Measurements from ENCODE around the gene RASA1. TPM values are rescaled to one million over a fixed set of nuclear protein-coding genes. Genes with fewer than 3 reads are reported as not detected.

Gene RASA1
- total and polyA plus RNA-seq, 5 donors from 2014 or later, result 6.8 to 37.8 (median 8.6) TPM

DNA sequence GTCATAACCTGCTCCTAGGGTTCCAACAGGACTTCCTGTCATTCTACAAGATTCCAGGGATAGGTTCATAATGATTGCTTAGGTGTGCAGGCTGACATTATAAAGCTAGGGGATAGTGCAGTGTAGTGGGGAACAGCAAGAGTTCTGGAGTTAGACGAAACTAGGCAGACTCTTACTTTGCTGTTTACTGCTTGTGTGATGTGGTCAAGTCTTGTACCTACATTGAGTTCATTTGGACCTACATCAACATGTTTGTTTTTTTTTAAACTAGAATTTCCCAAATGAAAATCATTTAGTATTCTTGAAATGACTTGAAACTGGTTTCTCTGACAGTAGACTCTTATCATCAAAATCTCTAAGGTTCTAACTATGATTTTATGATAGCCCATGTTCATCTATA, 166.3 kb downstream of the RASA1 start:
- Histone ChIP-seq H3K27ac (ENCODE audit: insufficient read depth, low read length, poor library complexity, severe bottlenecking) (no peak overlapping the region), H3K4me1 (ENCODE audit: control insufficient read depth, insufficient read depth, low read length, poor library complexity, severe bottlenecking) (no peaks in the 10 kb centered on the region), H3K9me3 (ENCODE audit: control insufficient read depth in 2 of 2, low read length in 2 of 2) (no peaks in the 10 kb centered on the region), H3K27me3 (ENCODE audit: control insufficient read depth, insufficient read depth, low read length) (peaks cover 11% of the 10 kb centered on the region), H3K36me3 (ENCODE audit: control insufficient read depth, insufficient read depth, low read length) (no peaks in the 10 kb centered on the region), H3K4me3 (ENCODE audit: low read depth, low read length) (no peak overlapping the region)
- peaks cover 0 to 2% (median 0%) of the 10 kb centered on the region in 7 donors for H3K9me3 Mint-ChIP-seq
- H3K4me3 Mint-ChIP-seq, result no peak overlapping the region
- H3K4me1 Mint-ChIP-seq, result no peaks in the 10 kb centered on the region
- no peak overlapping the region for H3K27ac Mint-ChIP-seq
- no peak for ATAC-seq (ENCODE audit: low read depth in 2 of 2)
- no peaks in the 10 kb centered on the region for H3K36me3 Mint-ChIP-seq
- peaks cover 13% of the 10 kb centered on the region for H3K27me3 Mint-ChIP-seq
- DNase-seq, result no peak

DNA sequence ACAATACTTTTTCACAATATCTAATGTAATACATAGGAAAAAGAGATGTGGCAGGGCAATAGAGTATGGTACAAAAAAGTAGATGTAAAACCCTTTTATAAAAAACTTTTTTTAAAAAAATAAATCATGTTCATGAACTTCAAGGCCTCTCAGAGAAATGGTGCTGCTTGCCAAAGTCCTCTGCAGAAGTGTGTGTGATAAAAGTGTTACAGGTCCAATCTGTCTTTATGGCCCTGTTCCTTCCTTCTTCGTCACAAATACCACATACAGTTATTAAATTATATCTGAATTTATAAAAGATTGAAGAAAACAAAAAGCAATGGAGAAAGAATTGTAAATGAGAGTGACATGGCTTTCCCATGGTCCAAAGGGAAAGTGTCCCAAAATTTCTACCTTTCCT, 166.8 kb downstream of the RASA1 start:
- no peaks in the 10 kb centered on the region for H3K4me1 Mint-ChIP-seq
- ATAC-seq (ENCODE audit: low read depth in 2 of 2), result no peak
- H3K9me3 Mint-ChIP-seq, result peaks cover 0 to 2% (median 0%) of the 10 kb centered on the region in 7 donors
- Histone ChIP-seq H3K27me3 (ENCODE audit: control insufficient read depth, insufficient read depth, low read length) (peaks cover 9% of the 10 kb centered on the region), H3K36me3 (ENCODE audit: control insufficient read depth, insufficient read depth, low read length) (no peaks in the 10 kb centered on the region), H3K4me1 (ENCODE audit: control insufficient read depth, insufficient read depth, low read length, poor library complexity, severe bottlenecking) (no peaks in the 10 kb centered on the region), H3K9me3 (ENCODE audit: control insufficient read depth in 2 of 2, low read length in 2 of 2) (no peaks in the 10 kb centered on the region), H3K27ac (ENCODE audit: insufficient read depth, low read length, poor library complexity, severe bottlenecking) (no peak overlapping the region), H3K4me3 (ENCODE audit: low read depth, low read length) (no peak overlapping the region)
- no peak overlapping the region for H3K4me3 Mint-ChIP-seq
- no peaks in the 10 kb centered on the region for H3K36me3 Mint-ChIP-seq
- no peak overlapping the region for H3K27ac Mint-ChIP-seq
- H3K27me3 Mint-ChIP-seq, result peaks cover 13% of the 10 kb centered on the region
- no peak for DNase-seq

DNA sequence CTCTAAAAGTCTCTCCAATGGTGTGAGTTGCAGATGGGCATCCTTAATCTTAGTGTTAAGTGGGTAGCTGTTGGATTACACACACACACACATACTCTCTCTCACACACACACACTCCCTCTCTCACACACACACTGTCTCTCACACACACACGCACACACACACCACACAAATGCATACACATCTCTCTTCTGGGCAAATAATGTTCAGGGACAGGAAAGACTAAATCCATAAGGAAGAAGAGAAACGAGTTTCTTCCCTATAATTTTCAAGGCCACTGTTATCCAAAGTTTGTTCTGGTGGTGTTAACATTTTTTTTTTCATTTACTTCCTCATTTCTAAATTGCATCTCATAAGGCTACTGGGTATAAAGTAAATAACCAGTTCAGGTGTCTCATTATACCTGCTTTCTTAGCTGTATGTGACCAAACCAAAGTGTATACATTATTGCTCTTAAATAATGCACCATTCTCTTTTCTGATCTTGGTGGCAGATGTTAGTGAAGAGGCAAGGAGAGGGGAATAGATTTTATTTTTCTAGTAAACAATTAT, 167.5 kb downstream of the RASA1 start:
- Histone ChIP-seq H3K36me3 (ENCODE audit: control insufficient read depth, insufficient read depth, low read length) (no peaks in the 10 kb centered on the region), H3K9me3 (ENCODE audit: control insufficient read depth in 2 of 2, low read length in 2 of 2) (no peaks in the 10 kb centered on the region), H3K27me3 (ENCODE audit: control insufficient read depth, insufficient read depth, low read length) (peaks cover 7% of the 10 kb centered on the region), H3K4me3 (ENCODE audit: low read depth, low read length) (no peak overlapping the region), H3K4me1 (ENCODE audit: control insufficient read depth, insufficient read depth, low read length, poor library complexity, severe bottlenecking) (no peaks in the 10 kb centered on the region), H3K27ac (ENCODE audit: insufficient read depth, low read length, poor library complexity, severe bottlenecking) (no peak overlapping the region)
- Mint-ChIP-seq H3K9me3 (peaks cover 0 to 2% (median 0%) of the 10 kb centered on the region in 7 donors), H3K4me3 (no peak overlapping the region), H3K4me1 (no peaks in the 10 kb centered on the region), H3K27me3 (peaks cover 13% of the 10 kb centered on the region), H3K36me3 (no peaks in the 10 kb centered on the region), H3K27ac (peak overlapping the region in 1 of 3 donors; percentile 17)
- no peak for DNase-seq
- no peak for ATAC-seq (ENCODE audit: low read depth in 2 of 2)

DNA sequence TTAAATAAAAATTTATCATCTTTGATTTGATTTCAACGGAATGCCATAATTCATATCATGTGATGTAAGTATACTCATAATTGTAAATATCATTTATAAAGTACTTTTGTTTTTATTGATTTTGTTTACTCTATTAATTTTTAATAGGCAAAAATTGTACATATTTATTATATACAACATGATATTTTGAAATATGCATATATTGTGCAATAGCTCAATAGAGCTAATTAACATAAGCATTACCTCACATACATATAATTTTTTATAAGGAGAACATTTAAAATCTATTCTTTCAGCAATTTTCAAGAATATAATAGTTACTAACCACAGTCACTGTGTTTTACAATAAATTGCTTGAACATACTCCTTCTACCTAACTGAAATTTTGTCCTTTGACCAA, 170.0 kb downstream of the RASA1 start:
- no peak overlapping the region for H3K27ac ChIP-seq (ENCODE audit: insufficient read depth, low read length, poor library complexity, severe bottlenecking)
- Mint-ChIP-seq H3K4me3 (no peak overlapping the region), H3K36me3 (no peaks in the 10 kb centered on the region), H3K4me1 (peaks cover 0 to 7% (median 0%) of the 10 kb centered on the region in 4 donors), H3K27ac (no peak overlapping the region), H3K9me3 (peaks cover 0 to 4% (median 0%) of the 10 kb centered on the region in 7 donors), H3K27me3 (peaks cover 8% of the 10 kb centered on the region)
- H3K4me3 ChIP-seq (ENCODE audit: low read depth, low read length), result no peak overlapping the region
- no peaks in the 10 kb centered on the region for H3K9me3 ChIP-seq (ENCODE audit: control insufficient read depth in 2 of 2, low read length in 2 of 2)
- DNase-seq (no peak), ATAC-seq (ENCODE audit: low read depth in 2 of 2) (no peak)
- H3K4me1 ChIP-seq (ENCODE audit: control insufficient read depth, insufficient read depth, low read length, poor library complexity, severe bottlenecking), result no peaks in the 10 kb centered on the region
- peaks cover 4% of the 10 kb centered on the region for H3K27me3 ChIP-seq (ENCODE audit: control insufficient read depth, insufficient read depth, low read length)
- no peaks in the 10 kb centered on the region for H3K36me3 ChIP-seq (ENCODE audit: control insufficient read depth, insufficient read depth, low read length)

GRCh38 chr5:87438231-87438630, 170.5 kb downstream of the RASA1 start:
- Histone ChIP-seq H3K27me3 (ENCODE audit: control insufficient read depth, insufficient read depth, low read length) (peaks cover 4% of the 10 kb centered on the region), H3K4me1 (ENCODE audit: control insufficient read depth, insufficient read depth, low read length, poor library complexity, severe bottlenecking) (no peaks in the 10 kb centered on the region), H3K4me3 (ENCODE audit: low read depth, low read length) (no peak overlapping the region), H3K36me3 (ENCODE audit: control insufficient read depth, insufficient read depth, low read length) (no peaks in the 10 kb centered on the region), H3K9me3 (ENCODE audit: control insufficient read depth in 2 of 2, low read length in 2 of 2) (no peaks in the 10 kb centered on the region), H3K27ac (ENCODE audit: insufficient read depth, low read length, poor library complexity, severe bottlenecking) (no peak overlapping the region)
- peaks cover 0 to 7% (median 0%) of the 10 kb centered on the region in 4 donors for H3K4me1 Mint-ChIP-seq
- DNase-seq (no peak), ATAC-seq (ENCODE audit: low read depth in 2 of 2) (no peak)
- H3K9me3 Mint-ChIP-seq, result peaks cover 0 to 4% (median 0%) of the 10 kb centered on the region in 7 donors
- peaks cover 13% of the 10 kb centered on the region for H3K27me3 Mint-ChIP-seq
- no peaks in the 10 kb centered on the region for H3K36me3 Mint-ChIP-seq
- H3K27ac Mint-ChIP-seq, result no peak overlapping the region
- H3K4me3 Mint-ChIP-seq, result no peak overlapping the region

Other genes starting within 250 kb of the RASA1 start
- 393 TPM for gene CCNH, start 145.0 kb downstream of the RASA1 start, total RNA-seq
- gene CCNH, start 145.0 kb downstream of the RASA1 start, polyA plus RNA-seq, result 10 to 100 TPM; 60.0 to 65.8 (median 63.5) TPM

All from CD4-positive, CD25-positive, alpha-beta regulatory T cell (primary cell).